AG09319 (cell line): ENCODE measurements around the gene FNTB.

ENCODE experiments used
- DNase-seq: peaks from one replicate; pipeline ENCODE4 v3.0.0-alpha.2; 2010; ENCODE audit warnings: low read depth; ENCODE audit errors: extremely low read depth
- CTCF ChIP-seq: IDR thresholded peaks from 2 replicates; pipeline ENCODE4 v1.5.1; 2011; ENCODE audit warnings: low read depth, mild to moderate bottlenecking, inconsistent platforms, low read length, moderate library complexity

The FNTB gene

GRCh38 chr14:65054471-65055085, 67.9 kb downstream of the FNTB start:
- DNase-seq, result no peak
- no peak for TF ChIP-seq CTCF

- no peak for TF ChIP-seq CTCF
These were observed 71.0 kb downstream of the FNTB start for GRCh38 chr14:65057695-65058094.

GRCh38 chr14:65062096-65063075, 75.7 kb downstream of the FNTB start:
- TF ChIP-seq CTCF, result no peak
- no peak for DNase-seq

More at GRCh38 chr14:65057695-65058094, 71.0 kb downstream of the FNTB start:
- DNase-seq, result no peak

- TF ChIP-seq CTCF, result no peak
- DNase-seq, result no peak
These were observed 79.0 kb downstream of the FNTB start for GRCh38 chr14:65065719-65066118.

GRCh38 chr14:65069874-65070413, 83.2 kb downstream of the FNTB start:
- DNase-seq, result no peak
- no peak for TF ChIP-seq CTCF

GRCh38 chr14:65070471-65070976, 83.8 kb downstream of the FNTB start:
- no peak for DNase-seq

More at GRCh38 chr14:65070471-65070976, 83.8 kb downstream of the FNTB start:
- TF ChIP-seq CTCF, result no peak
